Activated CD8-positive, alpha-beta memory T cell treated with anti-CD3 and anti-CD28 coated beads, Interleukin-2, amount 50 U/mL, for 4 hours (primary cell): Measurements from ENCODE around the gene PPP1R12A.
"Not testable (repeated sequence)": the region's sequence is repeated elsewhere in the genome, so short reads cannot be mapped to it uniquely, and the experiment has no call there.

ENCODE experiments used
- DNase-seq: peaks from one replicate; pipeline ENCODE4 v3.0.0-alpha.2; 2020

PPP1R12A gene

DNA sequence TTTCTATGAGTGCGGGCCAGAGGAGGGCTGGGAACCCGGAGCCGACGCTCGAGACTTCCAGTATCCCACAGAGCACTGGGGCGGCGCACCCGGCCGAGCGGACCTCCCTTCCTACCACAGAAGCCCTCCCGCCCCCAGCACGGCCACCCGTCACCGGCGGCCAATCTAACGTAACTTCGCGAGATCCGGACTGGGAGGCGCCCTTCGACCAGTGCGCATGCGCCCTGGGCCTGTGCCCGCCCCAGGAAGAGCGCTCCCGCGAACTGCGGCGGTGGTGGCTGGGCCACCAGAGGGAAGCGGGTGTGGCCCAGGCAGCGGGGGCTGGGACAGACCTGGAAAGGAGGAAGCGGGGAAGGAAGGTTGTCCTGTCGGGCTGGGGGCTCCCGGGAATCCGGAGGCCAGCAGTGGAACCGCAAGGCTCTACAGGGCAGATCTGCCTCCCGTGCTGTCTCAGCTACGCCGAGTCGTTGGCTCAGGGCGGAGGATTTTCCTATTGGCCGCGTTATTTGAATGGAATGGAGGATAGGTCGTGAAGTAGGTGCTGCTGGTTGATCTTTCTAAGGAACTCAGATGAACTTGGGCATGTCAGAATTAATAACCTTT, at the start of gene PPP1R12A:
PPP1R12A (minus strand) TSS at position 77 of the 603 bp plus-strand sequence. CDS start 166 bp downstream, outside the sequence.
- peak; percentile 94 for DNase-seq

DNA sequence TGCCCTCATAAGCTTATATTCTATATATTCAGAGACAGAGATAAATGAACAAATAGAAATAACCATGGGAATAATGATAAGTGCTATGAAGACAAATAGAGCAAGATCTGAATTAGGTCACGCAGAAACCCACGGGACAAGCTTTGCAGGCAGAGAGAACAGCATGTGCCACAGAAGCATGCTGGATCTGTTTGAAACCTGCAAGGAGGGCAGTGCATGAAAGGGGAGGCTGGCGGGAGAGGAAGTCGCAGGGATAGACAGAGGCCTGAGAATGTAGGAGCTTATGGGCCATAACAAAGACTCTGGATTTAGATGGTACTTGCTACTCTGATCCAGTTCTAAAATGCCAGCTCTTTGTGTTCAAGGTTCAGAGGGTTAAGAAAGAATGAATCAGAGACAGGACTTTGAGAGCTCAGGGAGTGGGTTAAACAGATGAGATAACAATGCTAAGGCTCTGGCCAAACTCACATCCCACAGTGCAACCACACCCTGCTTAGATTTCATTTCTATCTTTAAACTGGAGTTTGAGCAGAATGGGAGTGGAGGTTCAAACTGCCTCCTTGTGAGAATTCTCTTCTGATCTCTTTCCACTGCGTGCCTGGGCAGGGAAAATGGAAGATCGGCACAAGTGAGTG, 49.2 kb upstream of the PPP1R12A start:
- DNase-seq: no peak

DNA sequence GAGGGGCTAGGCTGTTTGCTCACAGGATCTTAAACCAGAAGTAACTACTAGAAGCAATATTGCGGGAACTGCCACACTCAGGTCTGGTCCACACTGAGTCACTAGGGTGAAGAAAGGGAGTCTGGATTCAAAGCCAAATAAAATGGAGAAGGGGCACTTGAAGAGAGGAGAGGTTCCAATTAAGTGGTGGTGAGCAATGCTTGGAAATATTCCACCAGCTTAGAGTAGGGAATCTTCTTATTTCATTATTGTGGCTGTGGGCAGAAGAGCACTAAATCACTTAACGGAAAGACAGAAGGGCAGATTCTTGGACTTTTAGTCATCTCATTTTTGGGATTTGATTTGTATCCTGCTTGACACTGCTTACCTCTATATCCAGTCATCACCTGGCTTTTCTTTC, 48.6 kb upstream of the PPP1R12A start:
- DNase-seq: no peak

DNA sequence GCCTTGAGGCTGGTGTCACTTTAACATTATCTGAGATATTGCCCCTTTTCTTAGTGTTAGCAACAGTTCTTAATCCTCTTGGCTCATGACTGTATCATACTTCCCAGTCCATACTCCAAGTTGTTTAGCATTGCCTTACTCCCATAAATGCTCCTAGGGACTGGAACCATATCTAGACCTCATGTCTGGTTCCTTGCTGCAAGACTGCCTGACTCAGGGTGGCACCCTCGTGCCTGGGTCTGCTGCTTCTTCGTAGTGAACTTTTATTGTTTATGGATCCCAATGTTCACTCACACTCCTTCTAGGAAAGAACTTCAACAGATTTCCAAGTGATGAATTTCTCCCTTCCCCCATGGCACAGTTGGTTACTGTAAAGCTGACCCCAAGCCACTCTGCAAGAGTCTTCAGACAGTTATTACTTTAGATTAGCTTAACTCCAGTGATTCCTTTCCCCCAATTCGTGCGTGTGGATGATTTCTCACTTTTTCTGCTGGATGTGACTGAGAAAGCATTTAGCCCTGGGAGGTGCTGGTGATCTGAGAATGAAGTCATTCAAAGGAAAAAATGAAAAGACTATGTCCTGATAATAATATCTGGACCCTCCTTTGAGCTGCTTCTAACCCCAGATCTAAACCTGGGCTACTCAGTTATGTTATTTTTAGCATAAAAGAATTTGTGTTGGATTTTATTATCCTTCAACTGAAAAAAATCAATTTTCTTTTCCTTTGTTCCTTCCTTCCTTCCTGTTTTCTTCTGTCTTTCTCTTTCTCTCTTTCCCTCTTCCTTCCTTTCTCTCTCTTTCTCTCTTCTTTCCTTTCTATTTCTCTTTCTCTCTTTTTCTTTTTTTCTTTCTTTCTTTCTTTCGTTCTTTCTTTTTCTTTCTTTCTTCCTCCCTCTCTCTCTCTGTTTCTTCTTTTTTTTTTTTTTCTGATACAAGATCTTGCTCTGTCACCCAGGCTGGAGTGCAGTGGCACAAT, 47.5 kb upstream of the PPP1R12A start:
- no peak for DNase-seq

DNA sequence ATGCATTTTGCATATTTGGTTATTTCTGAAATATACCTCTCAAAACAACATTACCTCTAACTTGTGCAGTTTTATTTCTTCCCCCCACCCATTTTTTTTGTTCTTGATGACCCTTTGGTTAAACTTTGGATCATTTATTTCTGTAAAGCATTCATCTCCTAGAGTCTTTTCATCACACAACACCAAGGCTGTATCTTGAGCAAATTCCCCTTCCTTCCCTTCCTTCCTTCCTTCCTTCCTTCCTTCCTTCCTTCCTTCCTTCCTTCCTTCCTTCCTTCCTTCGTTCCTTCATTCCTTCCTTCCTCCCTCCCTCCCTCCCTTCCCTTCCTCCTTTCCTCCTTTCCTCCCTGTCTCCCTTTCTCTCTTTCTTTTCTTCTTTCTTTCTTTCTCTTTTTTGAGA, 43.8 kb upstream of the PPP1R12A start:
- DNase-seq: no peak

DNA sequence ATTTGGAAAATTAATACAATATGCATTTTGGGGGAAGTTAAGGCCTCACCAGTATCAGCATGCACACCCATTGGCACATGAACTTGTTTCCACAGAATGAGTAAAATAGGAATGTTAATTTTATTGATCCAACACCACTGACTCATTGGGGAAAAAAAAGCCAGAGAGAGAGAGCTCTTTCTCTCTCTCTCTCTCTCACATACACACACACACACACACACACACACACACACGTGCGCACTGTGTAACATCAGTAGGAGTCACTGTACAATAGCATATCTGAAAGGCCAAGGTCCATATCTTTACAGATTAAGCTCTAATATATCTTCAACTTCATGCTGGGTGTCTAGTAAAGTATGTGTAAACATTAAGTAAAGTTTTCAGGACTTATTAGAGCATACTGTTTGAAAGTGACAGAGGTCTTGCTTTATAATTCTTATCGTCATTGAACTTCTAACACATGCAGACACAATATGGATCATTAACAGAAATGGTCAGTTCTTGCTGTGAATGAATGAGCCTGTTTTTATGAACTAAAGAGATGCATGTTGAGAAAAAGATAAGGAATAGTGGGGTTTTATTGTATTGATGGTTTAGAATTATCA, 43.1 kb upstream of the PPP1R12A start:
- DNase-seq: not testable (repeated sequence)

DNA sequence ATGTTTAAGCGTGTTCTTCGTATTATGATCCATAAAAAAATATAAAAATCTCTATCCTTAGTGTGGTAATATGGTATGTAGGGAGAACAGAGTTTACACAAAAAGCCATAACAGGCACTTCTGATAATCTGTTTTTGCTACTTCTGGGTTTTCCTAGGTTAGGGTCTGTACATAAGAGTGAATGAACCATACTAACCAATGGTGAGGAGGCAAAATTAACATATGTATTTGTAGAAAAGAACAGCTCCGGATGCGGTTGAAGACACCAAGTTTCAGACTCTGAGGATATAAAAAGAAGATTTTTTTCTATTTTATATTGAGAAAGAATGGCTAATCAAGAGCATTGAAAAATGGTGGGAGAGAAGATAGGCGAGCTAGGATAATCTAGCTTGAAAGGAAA, 40.2 kb upstream of the PPP1R12A start:
- DNase-seq: no peak

DNA sequence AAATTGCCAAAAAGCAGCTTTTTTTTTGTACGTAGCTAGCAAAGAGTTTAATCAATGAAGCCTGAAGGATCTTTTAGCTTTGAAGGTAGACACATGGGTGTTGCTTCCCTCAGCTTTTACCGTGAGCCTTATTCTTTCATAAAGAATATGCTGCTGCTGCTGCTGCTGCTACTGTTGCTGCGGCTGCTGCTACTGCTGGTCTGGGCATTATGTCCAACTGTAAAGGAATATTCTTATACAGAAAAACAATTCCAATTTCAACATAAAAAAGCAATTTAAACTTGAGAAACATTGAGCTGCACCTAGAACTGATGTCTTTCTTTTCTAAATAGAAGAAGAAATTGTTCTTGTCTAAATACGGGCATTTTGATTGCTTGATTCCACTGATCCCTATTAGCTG, 38.9 kb upstream of the PPP1R12A start:
- DNase-seq: no peak

DNA sequence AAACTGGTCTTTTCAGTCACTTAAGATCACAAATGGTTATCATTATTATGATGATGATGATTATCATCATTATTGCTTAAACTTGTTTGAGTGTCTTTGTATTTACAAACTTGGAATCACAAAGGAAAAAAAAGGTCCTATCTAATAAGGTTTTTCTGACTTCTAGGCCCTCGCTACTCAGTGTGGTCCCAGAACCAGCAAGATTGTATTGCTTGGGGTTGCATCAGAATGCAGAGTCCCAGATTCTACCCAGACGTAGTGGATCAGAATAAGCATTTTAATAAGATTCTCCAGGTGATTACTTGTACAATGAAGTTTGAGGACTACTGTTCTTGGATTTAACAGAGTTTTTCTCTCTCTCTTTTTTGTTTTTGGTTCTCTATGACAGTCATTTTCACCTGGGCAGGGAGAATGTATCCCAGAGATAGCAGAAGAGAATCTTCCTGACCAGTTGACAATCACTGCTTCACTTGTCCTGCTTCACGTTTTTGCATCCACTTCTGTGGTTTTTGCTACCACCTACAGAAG, 29.3 kb upstream of the PPP1R12A start:
- DNase-seq: no peak

DNA sequence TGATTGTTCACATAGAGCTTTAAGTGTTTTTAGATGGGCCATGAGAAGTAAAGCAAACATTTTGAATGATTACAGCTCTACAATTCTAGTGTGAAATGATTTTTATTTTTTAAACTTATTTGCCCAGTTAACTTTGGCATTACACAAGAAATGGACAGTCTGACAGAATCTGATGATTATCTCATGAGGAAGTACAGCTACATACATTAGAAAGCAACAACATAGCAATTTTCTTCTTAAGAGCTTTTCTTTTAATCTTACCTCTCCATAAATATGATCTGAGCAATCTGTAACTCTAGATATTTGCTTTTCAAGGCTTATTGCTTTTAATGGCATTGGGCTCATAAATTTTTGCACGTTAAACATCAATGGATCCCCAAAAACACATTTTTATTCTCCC, 26.5 kb upstream of the PPP1R12A start:
- DNase-seq: no peak

DNA sequence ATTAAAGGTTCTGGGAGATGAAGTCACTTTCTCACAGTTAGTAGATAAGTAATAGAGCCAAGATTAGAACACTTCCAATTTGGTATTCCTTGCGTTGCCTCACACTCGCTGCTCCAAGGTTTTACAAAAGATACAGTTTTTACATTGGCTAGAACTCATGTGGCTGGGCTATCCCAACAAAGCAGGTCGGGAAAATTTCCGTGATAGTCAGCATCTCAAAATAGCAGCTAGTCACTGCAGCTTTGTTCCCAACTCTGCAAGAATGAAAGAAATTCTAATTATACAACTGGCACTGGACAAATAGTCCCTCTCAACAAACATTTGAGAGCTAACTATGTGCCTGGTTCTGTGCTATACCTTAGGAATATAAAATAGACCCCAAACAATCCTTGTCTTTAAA, 24.6 kb upstream of the PPP1R12A start:
- DNase-seq: no peak

DNA sequence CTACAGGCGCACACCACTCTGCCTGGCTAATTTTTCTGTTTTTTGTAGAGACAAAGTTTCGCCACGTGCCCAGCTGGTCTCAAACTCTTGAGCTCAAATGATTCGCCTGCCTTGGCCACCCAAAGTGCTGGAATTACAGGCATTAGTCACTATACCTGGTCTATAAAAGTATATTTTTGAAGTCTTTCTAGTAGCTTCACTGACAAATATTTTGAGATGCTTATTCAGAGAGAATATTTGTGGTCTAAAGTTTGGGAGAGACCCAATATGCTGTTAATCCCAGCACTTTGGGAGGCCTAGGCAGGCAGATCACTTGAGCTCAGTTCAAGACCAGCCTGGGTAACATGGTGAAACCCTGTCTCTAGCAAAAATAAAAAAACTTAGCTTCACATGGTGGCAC, 22.0 kb upstream of the PPP1R12A start:
- DNase-seq: no peak

DNA sequence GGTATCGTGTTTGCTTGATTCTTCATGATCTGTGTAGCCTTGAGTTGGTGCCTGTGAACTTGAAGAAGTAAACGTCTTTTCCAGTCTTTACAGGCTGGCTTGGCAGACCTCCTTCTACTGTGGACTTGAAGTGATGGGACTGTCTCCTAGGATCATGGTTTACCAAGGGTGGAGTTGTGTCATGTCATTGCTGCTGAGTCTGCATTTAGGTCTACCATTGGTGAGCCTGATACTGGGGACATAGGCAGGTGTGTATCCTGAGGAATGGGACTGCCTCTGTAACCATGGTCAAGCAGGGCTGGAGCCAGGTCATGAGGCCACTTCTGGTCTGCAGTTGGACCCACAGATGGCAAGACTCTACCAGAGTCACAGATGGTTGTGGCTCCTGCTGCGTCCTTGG, 20.7 kb upstream of the PPP1R12A start:
- no peak for DNase-seq

DNA sequence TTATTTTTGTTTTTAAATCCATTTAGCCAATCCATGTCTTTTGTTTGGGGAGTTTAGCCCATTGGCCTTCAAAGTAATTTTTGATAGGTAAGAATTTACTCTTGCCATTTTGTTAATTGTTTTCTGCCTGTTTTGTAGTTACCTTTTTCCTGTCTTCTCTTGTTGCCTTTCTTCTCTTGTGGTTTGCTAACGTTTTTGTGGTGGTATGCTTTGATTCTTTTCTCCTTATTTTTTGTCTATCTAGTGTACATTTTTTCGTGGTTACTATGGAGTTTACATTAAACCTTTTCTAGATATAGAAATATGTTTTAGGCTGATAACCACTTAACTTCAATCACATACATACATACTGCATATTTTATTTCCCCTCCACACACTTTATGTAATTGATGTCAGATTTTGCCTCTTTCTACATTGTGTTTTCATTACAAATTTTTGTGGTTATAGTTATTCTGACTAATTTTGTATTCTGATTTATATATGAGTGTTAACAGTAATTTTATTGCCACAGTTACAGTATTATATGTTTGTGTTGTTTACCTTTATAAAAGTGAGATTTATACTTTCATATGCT, 19.2 kb upstream of the PPP1R12A start:
- no peak for DNase-seq

DNA sequence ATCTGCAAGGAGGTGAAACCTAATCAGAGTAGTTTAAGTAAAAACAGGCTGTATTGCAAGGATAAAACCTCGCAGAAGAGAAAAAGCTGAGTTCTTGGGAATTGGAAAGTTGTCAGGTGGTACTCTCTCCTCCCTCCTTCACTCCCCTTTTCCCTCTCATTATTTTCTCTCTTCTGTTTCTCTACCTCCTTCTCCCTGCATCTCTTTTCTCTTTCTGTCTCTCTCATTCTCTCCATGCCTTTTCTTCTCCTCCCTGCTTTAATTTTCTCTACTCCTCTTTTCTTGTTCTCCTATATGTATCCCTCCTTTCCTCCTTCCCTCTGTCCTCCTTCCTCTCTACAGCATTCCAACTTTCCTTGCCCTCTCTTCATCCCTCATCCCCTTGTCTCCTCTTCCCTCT, 14.2 kb upstream of the PPP1R12A start:
- DNase-seq: no peak

DNA sequence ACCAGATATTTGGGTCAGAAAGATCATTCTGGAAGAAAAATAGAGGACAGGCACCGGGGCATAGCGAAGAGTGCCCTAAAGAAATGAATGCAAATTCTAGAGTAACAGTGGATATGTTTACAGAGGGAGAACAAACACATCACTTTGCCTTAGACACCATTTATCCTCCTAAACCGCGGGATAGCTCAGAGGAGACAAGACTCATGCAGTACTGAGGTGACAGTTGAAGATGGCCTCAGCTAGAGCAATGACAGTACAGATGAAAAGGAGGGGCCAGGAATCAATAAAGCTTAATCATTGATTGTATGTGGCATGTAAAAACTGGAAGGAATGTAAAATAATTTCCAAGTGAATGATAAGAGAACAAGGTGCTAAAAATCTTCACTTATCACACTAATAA, 10.5 kb upstream of the PPP1R12A start:
- DNase-seq: no peak

DNA sequence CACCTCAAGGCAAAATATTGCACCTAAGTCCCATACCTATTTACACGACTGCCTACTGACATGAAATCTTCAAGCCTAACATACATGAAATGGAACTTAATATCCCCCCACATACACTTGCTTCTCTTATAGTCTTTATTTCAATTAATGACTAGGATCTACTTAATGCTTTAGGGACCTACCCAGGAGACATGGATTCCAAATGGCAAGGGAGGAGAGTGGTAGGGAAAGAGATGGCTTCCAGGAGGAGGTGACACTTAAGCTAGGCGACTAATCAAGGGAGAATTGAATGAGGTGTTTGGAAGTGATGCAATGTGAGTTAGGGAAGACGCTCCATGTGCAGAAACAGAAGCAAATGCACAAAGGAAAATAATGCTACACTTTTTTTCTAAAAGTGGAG, 9.7 kb upstream of the PPP1R12A start:
- DNase-seq: no peak

DNA sequence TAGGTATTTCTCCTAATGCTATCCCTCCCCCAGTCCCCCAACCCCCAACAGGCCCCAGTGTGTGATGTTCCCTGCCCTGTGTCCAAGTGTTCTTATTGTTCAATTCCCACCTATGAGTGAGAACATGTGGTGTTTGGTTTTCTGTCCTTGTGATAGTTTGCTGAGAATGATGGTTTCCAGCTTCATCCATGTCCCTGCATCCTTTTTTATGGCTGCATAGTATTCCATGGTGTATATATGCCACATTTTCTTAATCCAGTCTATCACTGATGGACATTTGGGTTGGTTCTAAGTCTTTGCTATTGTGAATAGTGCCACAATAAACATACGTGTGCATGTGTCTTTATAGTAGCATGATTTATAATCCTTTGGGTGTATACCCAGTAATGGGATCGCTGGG, 7.9 kb upstream of the PPP1R12A start:
- not testable (repeated sequence) for DNase-seq

DNA sequence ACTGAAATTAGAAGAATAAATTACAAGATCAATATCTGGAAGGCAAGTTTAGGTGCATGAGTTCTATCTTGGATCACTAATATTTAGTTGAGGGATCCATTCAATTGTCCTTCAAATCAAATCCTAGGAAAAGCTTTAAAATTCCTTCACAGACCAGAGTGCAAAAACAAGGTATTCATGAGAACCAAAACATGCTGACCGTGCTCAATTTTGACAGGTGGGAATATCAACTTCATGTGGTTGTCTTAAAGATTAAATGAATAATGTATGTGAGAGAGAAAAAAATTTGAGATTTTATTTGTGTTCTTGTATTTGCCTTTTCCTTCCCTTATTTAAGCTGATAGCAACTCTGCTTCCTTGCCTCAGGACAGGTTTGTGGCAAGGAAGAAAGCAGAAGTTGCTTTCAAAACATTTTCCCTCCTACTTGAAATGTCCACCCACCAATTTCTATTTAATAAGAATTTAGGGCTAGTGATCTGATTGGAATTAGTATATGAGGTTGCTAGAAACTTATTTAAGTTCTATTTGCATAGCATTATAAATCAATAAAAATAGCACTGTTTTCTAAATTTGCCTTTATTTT, 4.9 kb upstream of the PPP1R12A start:
- DNase-seq: no peak

DNA sequence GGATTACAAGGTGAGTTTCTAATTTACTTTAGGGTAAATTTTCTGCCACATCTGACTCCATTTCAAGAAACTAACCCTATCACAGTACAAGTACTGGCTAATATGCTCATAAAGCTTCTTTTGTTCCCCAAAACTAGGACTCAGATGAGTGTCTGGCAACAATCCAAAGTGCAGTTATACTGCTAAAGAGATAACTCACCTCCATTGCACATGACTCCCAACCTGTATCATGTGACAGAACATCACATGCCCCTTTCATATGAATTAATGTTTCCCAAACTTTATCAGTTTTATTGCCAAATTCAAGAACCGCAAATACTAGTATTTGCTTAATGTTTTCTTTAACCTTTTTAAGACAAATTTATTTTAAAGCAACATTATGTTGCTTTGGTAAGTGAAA, 3.9 kb upstream of the PPP1R12A start:
- no peak for DNase-seq

DNA sequence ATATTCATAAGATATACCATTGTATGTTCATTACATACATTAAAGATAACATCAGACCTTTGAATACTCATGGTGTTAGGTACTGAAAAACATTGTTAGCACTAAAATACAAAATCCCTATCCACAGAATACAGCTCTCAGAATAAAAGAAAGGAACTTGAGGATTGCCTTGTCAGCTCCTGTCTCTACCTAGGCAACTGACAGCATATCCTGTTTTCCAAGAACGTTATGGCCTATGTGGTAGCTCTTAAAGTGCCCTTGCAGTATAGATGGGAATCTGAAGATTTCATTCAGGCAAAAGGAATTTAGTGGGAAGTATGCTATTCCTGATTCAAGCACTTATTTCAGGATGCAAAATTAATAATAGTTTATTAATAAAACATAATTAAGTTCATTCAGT, 1.8 kb upstream of the PPP1R12A start:
- DNase-seq: no peak

DNA sequence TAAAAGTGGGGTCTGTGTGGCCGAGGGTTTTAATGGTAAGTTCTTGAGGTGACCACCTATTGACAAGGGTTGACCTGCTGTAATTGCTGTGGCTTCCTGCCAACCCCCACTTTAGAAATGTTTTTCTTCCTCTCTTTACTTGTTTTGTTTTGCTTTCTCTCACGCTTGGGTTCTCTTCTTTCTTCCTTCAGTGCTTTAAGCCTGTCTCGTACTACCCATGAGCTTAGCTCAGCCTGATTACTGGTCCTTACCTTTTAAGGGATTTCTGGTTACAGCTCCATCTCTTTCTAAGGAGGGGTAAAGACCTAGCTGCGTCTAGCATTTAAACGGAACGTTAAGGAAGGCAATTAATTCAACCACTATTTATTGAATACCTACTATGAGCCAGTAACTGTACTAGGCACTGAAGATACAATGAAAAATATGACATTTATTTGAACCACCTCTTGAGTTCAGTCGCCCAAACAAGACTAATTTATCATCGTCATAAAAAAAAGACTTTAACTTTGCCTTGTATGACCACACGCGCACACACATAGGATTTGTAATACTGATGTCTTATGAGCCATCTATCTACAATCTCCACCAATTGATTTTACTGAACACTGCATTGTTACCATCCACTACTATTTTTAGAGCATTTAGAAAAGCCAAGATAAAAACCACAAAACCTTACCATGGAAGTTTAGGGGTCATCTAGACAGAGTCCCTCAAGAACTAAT, 888 bp upstream of the PPP1R12A start:
- DNase-seq: no peak
